Coronary artery (tissue), 2 donors: Measurements from ENCODE around the gene FAM171A1.
A peak's percentile ranks its signal among the peaks of the same experiment; 100 is the strongest.

Experiments used
- DNase-seq: peaks from one replicate; pipeline ENCODE4 v3.0.0-alpha.2; 2017; ENCODE audit warnings: low spot score
- H3K27ac ChIP-seq, 2 donors: fragments of 200-600 bp; sonication (generic); one replicate each; pipeline ENCODE4 v1.5.1; 2016 to 2019
- H3K4me3 ChIP-seq: fragments of 200-600 bp; sonication (generic); 2 replicates; pipeline ENCODE4 v1.5.1; 2016; ENCODE audit warnings: mild to moderate bottlenecking, moderate library complexity
- TF ChIP-seq, protein P1 (sequence below): fragments of 200-600 bp; sonication (generic); IDR thresholded peaks from one replicate; pipeline ENCODE4 v1.5.1; 2019; ENCODE audit warnings: antibody characterized with exemption

Gene FAM171A1

DNA sequence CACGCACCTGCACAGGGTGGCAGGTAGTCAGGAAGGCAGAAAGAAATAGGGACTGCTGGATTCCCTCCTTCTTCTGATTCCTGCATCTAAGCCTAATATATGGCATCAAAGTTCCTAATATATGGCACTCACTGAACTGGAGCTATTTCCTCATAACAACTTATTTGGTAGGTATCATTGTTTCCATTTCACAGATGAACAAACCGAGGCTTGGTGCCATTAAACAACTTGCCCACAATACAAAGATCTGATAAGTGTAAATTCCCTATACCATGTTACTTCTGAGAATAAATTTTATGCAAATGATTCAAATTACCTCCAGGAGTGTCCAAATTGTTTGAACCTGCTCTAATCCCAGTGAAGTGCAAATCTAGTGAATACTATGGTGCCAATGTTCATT is 2.1 kb upstream of the FAM171A1 start:
- TF ChIP-seq, protein P1, sequence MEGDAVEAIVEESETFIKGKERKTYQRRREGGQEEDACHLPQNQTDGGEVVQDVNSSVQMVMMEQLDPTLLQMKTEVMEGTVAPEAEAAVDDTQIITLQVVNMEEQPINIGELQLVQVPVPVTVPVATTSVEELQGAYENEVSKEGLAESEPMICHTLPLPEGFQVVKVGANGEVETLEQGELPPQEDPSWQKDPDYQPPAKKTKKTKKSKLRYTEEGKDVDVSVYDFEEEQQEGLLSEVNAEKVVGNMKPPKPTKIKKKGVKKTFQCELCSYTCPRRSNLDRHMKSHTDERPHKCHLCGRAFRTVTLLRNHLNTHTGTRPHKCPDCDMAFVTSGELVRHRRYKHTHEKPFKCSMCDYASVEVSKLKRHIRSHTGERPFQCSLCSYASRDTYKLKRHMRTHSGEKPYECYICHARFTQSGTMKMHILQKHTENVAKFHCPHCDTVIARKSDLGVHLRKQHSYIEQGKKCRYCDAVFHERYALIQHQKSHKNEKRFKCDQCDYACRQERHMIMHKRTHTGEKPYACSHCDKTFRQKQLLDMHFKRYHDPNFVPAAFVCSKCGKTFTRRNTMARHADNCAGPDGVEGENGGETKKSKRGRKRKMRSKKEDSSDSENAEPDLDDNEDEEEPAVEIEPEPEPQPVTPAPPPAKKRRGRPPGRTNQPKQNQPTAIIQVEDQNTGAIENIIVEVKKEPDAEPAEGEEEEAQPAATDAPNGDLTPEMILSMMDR = no peak

DNA sequence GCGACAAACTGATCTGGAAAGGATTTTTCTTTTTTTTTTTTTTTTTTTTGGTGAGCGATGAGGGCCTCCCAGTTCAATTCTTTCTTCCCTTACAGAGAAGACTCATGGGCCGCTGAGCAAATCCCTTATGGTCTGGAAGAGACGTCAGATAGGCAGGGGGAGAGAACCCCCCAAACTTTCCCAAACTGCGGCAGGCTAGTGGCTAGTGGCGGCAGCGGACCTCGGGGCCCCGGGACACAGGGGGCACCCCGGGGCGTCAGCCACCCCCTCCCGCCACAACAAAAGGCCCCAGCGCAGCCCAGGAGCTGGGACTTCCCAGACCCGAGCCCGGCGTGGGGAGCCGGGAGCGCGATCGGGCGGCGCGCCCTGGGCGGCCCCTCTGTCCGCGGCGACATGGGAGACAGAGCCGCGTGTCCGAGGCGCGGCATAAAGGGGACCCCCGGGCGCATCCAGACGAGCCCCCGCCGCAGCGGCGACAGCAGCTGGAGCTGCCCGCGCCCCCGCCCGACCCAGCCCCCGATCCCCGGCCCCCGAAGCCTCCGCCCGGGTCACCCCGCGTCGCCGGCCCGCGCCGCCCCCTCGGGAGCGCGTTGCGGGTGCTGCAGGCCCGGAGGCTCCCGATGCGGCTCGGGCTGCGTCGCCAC is 755 bp downstream of the FAM171A1 start:
- Histone ChIP-seq H3K4me3 (peak overlapping the region; percentile 96), H3K27ac (peak overlapping the region; percentile 55 to 78)
- TF ChIP-seq, protein P1 = no peak
- DNase-seq = no peak

More for the DNA sequence above, 2.1 kb upstream of the FAM171A1 start:
- H3K27ac ChIP-seq = no peak overlapping the region
- no peak overlapping the region for H3K4me3 ChIP-seq
- no peak for DNase-seq

DNA sequence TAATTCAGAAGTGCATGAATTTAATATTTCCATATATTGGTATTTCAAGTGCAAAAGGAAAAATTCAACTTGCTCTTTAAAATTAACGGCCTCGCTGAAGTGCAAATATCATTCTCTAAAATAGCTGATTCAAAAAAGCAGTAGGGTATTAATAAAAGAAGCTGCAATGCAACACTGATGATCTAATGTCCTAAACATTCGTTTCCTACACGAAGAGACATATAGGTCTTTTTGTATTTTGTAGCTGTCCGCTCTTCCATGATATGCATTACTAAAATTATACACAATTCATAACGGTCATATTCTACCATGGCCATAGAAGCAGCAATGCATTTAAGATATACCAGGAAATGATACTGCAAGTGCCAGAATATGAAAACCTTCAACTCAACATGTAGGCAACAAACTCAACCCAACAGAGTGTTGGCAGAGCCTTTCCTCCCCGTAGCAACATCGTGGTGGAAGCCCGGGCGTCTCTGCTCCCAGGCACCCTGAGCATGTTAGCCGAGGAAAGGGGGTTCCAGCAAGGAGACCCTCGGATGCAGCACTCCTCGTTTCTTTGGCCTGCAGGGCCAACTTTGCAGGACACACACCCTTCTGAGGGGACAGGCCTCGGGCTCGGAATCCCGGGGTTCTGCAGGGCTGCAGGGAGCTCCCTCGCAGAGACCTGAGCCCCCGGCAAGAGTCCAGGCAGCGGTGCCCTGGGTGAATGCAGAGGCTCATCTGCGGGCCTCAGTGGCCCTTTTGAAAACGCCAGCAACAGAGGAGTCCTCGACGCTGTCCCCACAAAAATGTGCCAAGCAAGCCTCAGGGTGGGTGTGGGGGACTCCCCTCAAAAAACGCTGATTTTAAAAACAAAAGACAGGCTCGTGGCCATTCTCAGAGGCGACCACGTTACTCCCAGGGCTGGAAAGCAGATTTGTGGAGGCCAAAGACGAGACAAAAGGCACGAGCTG is 1.6 kb downstream of the FAM171A1 start:
- TF ChIP-seq, protein P1 = no peak
- Histone ChIP-seq H3K27ac (peak overlapping the region; percentile 15 to 55), H3K4me3 (peak overlapping the region; percentile 96)
- DNase-seq = no peak

DNA sequence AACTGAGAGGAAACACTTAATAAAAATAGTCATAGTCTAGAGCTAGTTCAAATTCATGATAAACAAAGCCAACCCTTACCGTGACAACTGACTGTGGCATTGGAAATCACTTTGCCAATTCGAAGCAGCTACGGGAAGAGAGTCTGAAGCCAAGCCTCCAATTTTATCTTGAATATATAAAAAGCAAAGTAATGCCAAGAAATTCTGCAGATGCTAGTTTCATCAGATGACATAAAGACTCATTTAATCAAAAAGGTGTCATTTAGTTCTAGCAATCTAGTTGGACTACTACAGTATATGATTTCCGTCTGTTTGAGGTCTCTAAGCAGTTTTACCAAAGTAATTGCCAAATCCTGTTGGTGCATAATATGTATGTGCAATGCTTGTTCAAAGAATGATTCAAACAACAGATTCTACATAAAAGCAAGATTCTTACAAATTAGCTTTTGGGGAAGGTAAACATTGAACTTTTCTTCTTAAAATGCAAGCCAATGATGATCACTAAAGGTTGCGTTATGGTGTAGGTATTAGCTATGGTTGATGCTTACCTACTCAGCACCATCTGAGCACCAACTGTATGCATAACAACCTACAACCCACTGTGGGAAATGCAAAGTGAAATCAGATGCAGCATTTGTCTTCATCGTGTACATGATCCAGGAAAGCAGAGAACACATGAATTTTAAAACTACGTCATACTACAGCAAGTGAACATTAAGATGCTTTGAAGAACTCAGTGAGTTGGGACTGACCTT is 2.8 kb downstream of the FAM171A1 start:
- no peak overlapping the region for H3K27ac ChIP-seq
- H3K4me3 ChIP-seq = no peak overlapping the region
- TF ChIP-seq, protein P1 = no peak
- no peak for DNase-seq

DNA sequence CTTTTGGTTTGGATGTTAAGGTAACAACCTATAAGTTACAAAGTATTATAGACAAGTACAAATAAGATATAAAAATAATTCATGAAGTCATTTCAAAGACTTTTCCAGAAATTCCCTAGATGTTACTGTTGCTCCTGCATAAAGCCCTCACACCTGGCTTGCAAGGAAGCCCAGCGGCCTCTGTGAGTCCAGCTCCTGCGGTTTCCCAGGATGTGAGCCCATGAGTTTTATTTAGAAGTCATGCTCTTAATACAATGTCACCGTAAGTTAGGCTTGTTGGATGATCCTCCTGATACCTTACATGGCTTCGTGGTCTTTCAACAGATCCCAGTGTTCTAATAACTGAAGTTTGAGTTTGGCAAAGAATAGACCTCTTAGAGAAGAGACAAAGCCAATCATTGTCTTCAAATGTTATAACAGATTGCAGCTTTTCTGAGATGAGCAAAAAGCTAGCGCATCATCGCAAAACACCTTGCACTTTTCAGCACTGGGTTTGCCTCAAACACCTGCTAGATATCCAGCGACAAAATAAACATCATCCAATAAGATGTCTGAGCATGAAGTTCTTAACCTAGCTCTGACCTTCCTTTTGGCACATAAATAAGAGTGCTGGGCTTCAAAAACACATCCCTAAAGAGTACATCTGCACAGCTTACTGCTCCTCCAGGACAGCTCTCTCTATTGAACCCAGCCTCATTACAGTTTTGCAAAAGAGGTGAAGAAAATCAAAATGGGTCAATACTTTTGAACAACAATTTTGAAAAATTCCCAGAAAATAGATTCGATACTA is 3.6 kb downstream of the FAM171A1 start:
- no peak overlapping the region for H3K27ac ChIP-seq
- no peak for DNase-seq
- TF ChIP-seq, protein P1 = no peak
- no peak overlapping the region for H3K4me3 ChIP-seq

DNA sequence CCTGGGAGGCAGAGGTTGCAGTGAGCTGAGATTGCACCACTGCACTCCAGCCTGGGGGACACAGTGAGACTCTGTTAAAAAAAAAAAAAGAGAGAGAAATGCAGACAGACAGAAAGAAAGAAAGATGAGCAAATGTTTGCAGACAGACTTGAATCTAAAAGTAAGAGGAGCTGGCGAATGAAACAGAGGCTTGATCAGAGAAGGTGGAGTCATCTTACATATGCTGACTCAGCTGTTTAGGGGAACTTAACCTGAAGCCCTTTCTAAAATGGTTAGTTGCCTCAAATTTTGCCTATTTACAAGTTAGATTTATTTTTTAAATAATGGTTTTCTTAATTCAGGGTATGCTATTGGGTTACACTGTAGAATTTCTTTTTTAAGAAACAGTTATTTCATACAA is 5.4 kb downstream of the FAM171A1 start:
- Histone ChIP-seq H3K27ac (no peak overlapping the region), H3K4me3 (no peak overlapping the region)
- DNase-seq = no peak
- TF ChIP-seq, protein P1 = no peak
